22Rv1 (cell line): ENCODE results near the gene MYLK.

Source experiments
- H3K27ac ChIP-seq: fragments of 450-650 bp; 2 replicates; pipeline ENCODE4 v1.5.1; 2017
- ZFX ChIP-seq: fragments of 450-650 bp; IDR thresholded peaks from 2 replicates; pipeline ENCODE4 v1.6.1; 2017; ENCODE audit warnings: antibody characterized with exemption, borderline replicate concordance
- TF ChIP-seq, protein P1 (sequence below): fragments of 450-650 bp; IDR thresholded peaks from 2 replicates; pipeline ENCODE4 v1.5.1; 2017; ENCODE audit warnings: mild to moderate bottlenecking

Gene MYLK

DNA sequence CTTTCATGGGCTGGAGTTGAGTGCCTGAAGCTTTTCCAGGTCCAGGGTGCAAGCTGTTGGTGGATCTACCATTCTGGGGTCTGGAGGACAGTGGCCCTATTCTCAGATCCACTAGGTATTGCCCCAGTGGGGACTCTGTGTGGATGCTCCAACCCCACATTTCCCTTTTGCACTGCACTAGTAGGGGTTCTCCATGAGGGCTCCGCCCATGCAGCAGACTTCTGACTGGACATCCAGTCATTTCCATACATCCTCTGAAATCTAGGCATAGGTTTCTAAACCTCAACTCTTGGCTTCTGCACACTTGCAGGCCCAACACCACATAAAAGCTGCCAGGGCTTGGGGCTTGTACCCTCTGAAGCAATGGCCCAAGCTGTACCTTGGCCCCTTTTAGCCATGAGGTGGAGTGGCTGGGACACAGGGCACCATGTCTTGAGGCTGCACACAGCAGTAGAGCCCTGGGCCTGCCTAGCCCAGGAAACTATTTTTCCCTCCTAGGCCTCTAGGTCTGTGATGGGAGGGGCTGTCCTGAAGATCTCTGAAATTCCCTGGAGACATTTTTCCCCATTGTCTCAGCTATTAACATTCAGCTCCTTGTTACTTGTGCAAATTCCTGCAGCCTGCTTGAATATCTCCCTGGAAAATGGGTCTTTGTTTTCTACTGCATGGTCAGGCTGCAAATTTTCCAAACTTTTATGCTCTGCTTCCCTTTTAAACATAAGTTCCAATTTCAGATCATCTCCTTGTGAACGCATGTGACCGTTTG, 293.3 kb downstream of the MYLK start:
- TF ChIP-seq, protein P1, sequence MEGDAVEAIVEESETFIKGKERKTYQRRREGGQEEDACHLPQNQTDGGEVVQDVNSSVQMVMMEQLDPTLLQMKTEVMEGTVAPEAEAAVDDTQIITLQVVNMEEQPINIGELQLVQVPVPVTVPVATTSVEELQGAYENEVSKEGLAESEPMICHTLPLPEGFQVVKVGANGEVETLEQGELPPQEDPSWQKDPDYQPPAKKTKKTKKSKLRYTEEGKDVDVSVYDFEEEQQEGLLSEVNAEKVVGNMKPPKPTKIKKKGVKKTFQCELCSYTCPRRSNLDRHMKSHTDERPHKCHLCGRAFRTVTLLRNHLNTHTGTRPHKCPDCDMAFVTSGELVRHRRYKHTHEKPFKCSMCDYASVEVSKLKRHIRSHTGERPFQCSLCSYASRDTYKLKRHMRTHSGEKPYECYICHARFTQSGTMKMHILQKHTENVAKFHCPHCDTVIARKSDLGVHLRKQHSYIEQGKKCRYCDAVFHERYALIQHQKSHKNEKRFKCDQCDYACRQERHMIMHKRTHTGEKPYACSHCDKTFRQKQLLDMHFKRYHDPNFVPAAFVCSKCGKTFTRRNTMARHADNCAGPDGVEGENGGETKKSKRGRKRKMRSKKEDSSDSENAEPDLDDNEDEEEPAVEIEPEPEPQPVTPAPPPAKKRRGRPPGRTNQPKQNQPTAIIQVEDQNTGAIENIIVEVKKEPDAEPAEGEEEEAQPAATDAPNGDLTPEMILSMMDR, result no peak
- TF ChIP-seq ZFX, result no peak
- H3K27ac ChIP-seq, result no peak overlapping the region

DNA sequence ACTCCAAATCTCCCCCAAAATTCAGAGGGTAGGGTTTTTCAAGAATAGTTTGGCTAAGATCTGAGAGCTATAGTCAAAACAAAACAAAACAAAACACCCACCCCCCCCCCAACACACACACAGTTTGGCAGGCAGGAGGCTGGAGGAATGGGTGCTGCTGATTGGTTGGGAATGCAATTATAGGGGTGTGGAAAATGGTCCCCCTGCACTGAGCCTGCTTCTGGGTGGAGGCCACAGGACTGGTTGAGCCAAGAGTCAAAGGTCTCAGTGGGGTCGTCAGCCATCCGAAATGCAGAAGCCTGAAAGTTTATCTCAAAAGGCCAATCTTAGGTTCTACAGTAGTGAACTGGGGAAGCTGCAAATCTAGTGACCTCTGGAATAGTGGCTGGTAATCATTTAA, 296.7 kb downstream of the MYLK start:
- no peak overlapping the region for H3K27ac ChIP-seq
- TF ChIP-seq, protein P1, result no peak
- no peak for TF ChIP-seq ZFX

DNA sequence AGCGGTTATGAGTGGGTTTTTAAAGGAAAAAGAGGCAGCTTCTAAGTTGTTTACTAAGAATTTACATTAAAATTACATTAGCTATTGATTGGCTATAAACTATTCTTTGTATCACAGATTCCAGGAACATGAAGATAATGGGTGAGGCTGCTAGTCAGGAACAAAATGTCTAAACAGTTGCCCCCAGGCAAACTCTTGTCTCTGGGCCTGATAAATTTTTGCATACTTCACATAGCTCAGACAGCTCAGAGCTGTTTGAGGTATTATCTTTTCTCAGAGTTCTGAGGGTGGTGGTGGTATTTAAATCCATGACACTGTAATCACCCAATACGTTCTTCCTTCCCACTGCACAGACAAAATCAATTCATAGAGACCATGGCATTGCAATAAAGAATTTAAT, 297.2 kb downstream of the MYLK start:
- TF ChIP-seq, protein P1, result no peak
- TF ChIP-seq ZFX, result no peak
- H3K27ac ChIP-seq, result no peak overlapping the region

DNA sequence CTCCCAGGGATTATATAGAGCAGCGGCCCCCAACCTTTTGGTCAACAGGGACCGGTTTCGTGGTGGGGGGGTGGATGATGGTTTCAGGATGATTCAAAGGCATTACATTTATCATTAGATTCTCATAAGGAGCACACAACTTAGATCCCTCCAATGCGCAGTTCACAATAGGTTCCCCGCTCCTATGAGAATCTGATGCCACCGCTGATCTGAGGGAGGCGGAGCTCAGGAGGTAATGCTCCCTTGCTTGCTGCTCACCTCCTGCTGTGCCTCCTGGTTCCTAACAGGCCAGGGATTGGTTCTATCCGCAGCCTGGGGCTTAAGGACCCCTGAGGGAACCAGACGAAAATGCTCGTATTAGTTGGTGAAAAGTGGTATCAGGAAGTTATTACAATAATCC, 298.0 kb downstream of the MYLK start:
- no peak for TF ChIP-seq ZFX
- TF ChIP-seq, protein P1, result no peak

DNA sequence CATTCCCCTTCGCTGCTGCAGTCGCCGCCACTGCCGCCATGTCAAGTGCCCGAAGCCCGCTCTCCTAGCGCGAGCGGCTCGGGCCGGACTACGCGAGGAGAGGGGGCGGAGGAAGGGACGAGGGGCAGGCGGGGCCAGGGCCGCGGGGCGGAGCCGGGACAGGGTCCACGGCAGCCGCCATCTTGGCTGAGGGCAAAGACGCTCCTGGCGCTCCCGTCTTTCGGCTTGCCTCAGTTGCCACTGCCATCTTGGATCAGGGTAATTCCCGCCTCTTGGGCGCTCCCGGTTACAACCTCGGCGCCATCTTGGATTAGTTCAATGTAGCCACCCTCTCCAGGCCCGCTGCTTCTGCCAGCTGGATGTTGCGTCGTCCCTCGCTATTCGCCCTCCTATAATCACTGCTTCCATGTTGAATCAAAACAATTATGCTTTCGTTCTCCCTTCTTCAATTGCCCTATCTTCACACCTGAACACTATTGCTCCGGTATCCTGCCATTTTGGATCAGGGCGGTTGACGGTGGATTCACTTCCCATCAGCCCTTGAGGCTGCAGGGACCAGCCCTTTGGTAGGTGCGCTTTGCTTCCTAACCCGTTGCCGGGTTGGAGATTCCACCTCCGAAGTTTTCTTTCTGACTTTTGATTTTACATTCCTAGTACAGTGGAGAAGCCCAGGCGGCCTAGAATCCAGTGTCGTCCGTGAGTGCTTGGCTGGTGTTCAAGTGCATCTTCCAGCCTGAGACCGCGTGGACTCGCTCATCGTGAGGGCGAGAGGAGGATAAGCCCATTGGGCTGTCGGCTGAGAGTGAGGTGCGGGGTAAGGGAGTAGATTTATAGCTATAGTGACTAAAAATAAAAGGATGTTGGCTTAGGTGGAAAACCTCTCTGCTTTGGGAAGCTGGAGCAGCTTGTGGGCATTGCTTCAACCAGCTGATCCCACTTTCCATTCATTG, 298.9 kb downstream of the MYLK start, which contains the start of gene HACD2:
Gene HACD2, minus strand, starts transcription at position 66 of the 950 bp plus-strand sequence. Its CDS starts 26 bp downstream, at position 40.
- H3K27ac ChIP-seq, result peak within 1 kb of the TSS; percentile 97
- no peak for TF ChIP-seq ZFX
- TF ChIP-seq, protein P1, result no peak

More for the DNA sequence above, 298.0 kb downstream of the MYLK start:
- H3K27ac ChIP-seq, result peak overlapping the region; percentile 97

DNA sequence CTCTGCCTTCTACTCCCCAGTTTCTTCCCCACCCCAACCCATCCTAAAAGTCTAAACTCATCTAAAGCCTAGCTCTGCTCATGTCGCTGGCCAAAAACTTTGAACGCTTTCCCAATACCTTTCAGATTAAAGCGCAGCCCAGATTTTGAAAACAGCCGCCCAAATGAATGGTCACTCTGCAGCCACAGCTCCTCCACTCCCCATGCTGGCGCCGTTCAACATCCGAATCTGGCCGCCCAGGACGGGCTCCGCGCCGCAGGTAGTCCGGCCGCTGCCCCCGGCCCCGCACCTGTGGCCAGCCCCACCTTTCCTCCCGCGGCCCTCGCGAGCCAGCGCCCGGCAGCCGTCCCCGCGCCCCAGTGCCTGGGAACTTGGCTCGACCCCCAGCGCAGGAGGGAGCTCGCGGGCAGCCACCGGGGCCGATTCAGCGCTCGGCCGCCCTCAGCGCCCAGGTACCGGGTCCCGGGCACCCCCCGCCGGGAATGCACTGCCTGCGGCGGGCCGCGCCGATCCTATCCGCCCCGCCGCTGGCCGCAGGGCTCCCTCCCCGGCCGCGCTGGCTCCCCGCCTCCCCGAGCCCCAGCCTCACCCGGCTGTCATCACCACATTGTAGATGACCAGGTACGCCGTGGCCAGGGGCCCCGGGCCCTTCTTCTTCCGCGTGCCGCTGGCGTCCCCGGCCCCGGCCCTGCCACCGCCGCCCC, 299.7 kb downstream of the MYLK start:
- TF ChIP-seq ZFX, result no peak
- TF ChIP-seq, protein P1, result peak; percentile 48
- peak overlapping the region; percentile 97 for H3K27ac ChIP-seq
